ENCODE measurements around the gene SESTD1.

GRCh38 chr2:179302149-179302548 is 37.5 kb upstream of the SESTD1 start:
- TF ChIP-seq, protein P1, sequence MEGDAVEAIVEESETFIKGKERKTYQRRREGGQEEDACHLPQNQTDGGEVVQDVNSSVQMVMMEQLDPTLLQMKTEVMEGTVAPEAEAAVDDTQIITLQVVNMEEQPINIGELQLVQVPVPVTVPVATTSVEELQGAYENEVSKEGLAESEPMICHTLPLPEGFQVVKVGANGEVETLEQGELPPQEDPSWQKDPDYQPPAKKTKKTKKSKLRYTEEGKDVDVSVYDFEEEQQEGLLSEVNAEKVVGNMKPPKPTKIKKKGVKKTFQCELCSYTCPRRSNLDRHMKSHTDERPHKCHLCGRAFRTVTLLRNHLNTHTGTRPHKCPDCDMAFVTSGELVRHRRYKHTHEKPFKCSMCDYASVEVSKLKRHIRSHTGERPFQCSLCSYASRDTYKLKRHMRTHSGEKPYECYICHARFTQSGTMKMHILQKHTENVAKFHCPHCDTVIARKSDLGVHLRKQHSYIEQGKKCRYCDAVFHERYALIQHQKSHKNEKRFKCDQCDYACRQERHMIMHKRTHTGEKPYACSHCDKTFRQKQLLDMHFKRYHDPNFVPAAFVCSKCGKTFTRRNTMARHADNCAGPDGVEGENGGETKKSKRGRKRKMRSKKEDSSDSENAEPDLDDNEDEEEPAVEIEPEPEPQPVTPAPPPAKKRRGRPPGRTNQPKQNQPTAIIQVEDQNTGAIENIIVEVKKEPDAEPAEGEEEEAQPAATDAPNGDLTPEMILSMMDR (conservative IDR thresholded peaks at IDR 0.05; ENCODE audit: low read length): no peak
- no peak for TF ChIP-seq EZH2phosphoT487 (IDR thresholded peaks at IDR 0.05; ENCODE audit: borderline replicate concordance, low read depth, low read length)
